KMS-11 (cell line): Measurements from ENCODE around the gene PLXDC1.
"Not testable (repeated sequence)": the region's sequence is repeated elsewhere in the genome, so short reads cannot be mapped to it uniquely, and the experiment has no call there.

Experiments used
- H2AFZ ChIP-seq: fragments of 200-600 bp; sonication (generic); 2 replicates; pipeline ENCODE4 v1.6.1; 2016; ENCODE audit warnings: antibody characterized with exemption, mixed run types, low read depth
- H3K27ac ChIP-seq: fragments of 200-600 bp; sonication (generic); 2 replicates; pipeline ENCODE4 v1.6.1; 2016; ENCODE audit warnings: mild to moderate bottlenecking, mixed run types
- H3K27me3 ChIP-seq: fragments of 200-600 bp; sonication (generic); 2 replicates; pipeline ENCODE4 v1.6.1; 2017; ENCODE audit warnings: mild to moderate bottlenecking, low read depth, mixed run types, moderate library complexity; ENCODE audit not compliant: insufficient read depth
- H3K36me3 ChIP-seq: fragments of 200-600 bp; sonication (generic); 2 replicates; pipeline ENCODE4 v1.6.1; 2017; ENCODE audit warnings: mild to moderate bottlenecking, mixed run types; ENCODE audit not compliant: insufficient read depth
- H3K4me1 ChIP-seq: fragments of 200-600 bp; sonication (generic); 2 replicates; pipeline ENCODE4 v1.6.1; 2016; ENCODE audit warnings: mild to moderate bottlenecking, low read depth, mixed run types; ENCODE audit not compliant: poor library complexity, severe bottlenecking
- H3K4me2 ChIP-seq: fragments of 200-600 bp; sonication (generic); 2 replicates; pipeline ENCODE4 v1.7.0; 2016; ENCODE audit warnings: mild to moderate bottlenecking, mixed run types
- H3K4me3 ChIP-seq: fragments of 200-600 bp; sonication (generic); IDR thresholded peaks from 2 replicates; pipeline ENCODE4 v1.6.1; 2017; ENCODE audit warnings: low read depth, low read length, mixed read lengths; ENCODE audit not compliant: insufficient read depth
- H3K79me2 ChIP-seq: fragments of 200-600 bp; sonication (generic); 2 replicates; pipeline ENCODE4 v1.6.1; 2016; ENCODE audit warnings: low read depth, mixed run types; ENCODE audit not compliant: insufficient read depth
- H3K9ac ChIP-seq: fragments of 200-600 bp; sonication (generic); 2 replicates; pipeline ENCODE4 v1.6.1; 2016; ENCODE audit warnings: mild to moderate bottlenecking, mixed run types
- H4K20me1 ChIP-seq: fragments of 200-600 bp; sonication (generic); 2 replicates; pipeline ENCODE4 v1.6.1; 2016; ENCODE audit warnings: mild to moderate bottlenecking, mixed run types; ENCODE audit not compliant: insufficient read depth
- CTCF ChIP-seq: fragments of 200-600 bp; sonication (generic); conservative IDR thresholded peaks from 2 replicates; pipeline ENCODE4 v1.6.1; 2017; ENCODE audit warnings: low read depth, mild to moderate bottlenecking, antibody characterized with exemption, low read length, moderate library complexity, mixed read lengths

PLXDC1 gene

GRCh38 chr17:39062846-39063680 lies 88.4 kb downstream of the PLXDC1 start:
- Histone ChIP-seq H4K20me1 (no peaks in the 10 kb centered on the region), H3K9ac (no peak overlapping the region), H3K4me2 (no peak overlapping the region), H3K36me3 (no peaks in the 10 kb centered on the region), H3K79me2 (no peaks in the 10 kb centered on the region), H3K27ac (no peak overlapping the region), H2AFZ (no peak overlapping the region), H3K4me1 (no peaks in the 10 kb centered on the region), H3K27me3 (no peaks in the 10 kb centered on the region), H3K4me3 (no peak overlapping the region)
- TF ChIP-seq CTCF = no peak

- Histone ChIP-seq H4K20me1 (no peaks in the 10 kb centered on the region), H3K4me1 (peaks cover 5% of the 10 kb centered on the region), H3K4me3 (no peak overlapping the region), H3K27ac (no peak overlapping the region), H3K79me2 (no peaks in the 10 kb centered on the region), H3K27me3 (no peaks in the 10 kb centered on the region), H3K36me3 (no peaks in the 10 kb centered on the region), H3K4me2 (no peak overlapping the region), H3K9ac (no peak overlapping the region), H2AFZ (no peak overlapping the region)
- no peak for TF ChIP-seq CTCF
Measured at GRCh38 chr17:39058524-39058923, 92.9 kb downstream of the PLXDC1 start.

GRCh38 chr17:39057701-39058206 lies 93.7 kb downstream of the PLXDC1 start:
- Histone ChIP-seq H2AFZ (peak overlapping the region; percentile 78; the same call in 1 of the 2 replicates), H3K36me3 (no peaks in the 10 kb centered on the region), H4K20me1 (no peaks in the 10 kb centered on the region), H3K4me1 (peaks cover 5% of the 10 kb centered on the region), H3K4me2 (peak overlapping the region; percentile 70; the same call in 1 of the 2 replicates), H3K27me3 (no peaks in the 10 kb centered on the region), H3K79me2 (no peaks in the 10 kb centered on the region), H3K9ac (no peak overlapping the region), H3K27ac (no peak overlapping the region), H3K4me3 (no peak overlapping the region)
- no peak for TF ChIP-seq CTCF

GRCh38 chr17:39054111-39054645 lies 97.3 kb downstream of the PLXDC1 start:
- H3K4me3 ChIP-seq = no peak overlapping the region
- no peak overlapping the region for H3K27ac ChIP-seq
- no peak for TF ChIP-seq CTCF
- H3K4me2 ChIP-seq = no peak overlapping the region
- H3K4me1 ChIP-seq = peaks cover 5% of the 10 kb centered on the region
- no peaks in the 10 kb centered on the region for H3K27me3 ChIP-seq
- no peaks in the 10 kb centered on the region for H3K36me3 ChIP-seq
- no peak overlapping the region for H3K9ac ChIP-seq
- H4K20me1 ChIP-seq = no peaks in the 10 kb centered on the region
- H2AFZ ChIP-seq = no peak overlapping the region
- no peaks in the 10 kb centered on the region for H3K79me2 ChIP-seq

- H2AFZ ChIP-seq, H3K4me1 ChIP-seq, H3K79me2 ChIP-seq, H3K27ac ChIP-seq, H4K20me1 ChIP-seq, H3K36me3 ChIP-seq, H3K27me3 ChIP-seq, H3K4me3 ChIP-seq, H3K4me2 ChIP-seq, H3K9ac ChIP-seq: not testable (repeated sequence)
Measured at GRCh38 chr17:39052423-39052822, 99.0 kb downstream of the PLXDC1 start.
